SK-N-SH (cell line): Measurements from ENCODE around the gene DAGLA. TPM values are rescaled to one million over a fixed set of nuclear protein-coding genes. Genes with fewer than 3 reads are reported as not detected.

Source experiments
- CTCF ChIA-PET: fragments of 300-600, 350-600 bp; formaldehyde crosslinking; extraction: SDS; loops from one replicate; lab custom pipeline; 2021; lab: Yijun Ruan, JAX
- POLR2A ChIA-PET: fragments of 350-600 bp; sonication (Branson Sonifier 250); formaldehyde crosslinking; extraction: SDS; loops from one replicate; lab custom pipeline; 2020; ENCODE audit warnings: antibody characterized with exemption, inconsistent platforms; lab: Yijun Ruan, JAX
- DNase-seq: peaks from one replicate; pipeline ENCODE4 v3.0.0; 2012
- H2AFZ ChIP-seq: fragments of 200-600 bp; sonication (generic); 2 replicates; pipeline ENCODE4 v1.8.1; 2016; ENCODE audit warnings: antibody characterized with exemption, mild to moderate bottlenecking, low read depth
- H3F3A ChIP-seq: fragments of 200-600 bp; sonication (generic); replicated peaks from 2 replicates; pipeline ENCODE3; 2016; ENCODE audit warnings: antibody characterized with exemption, mild to moderate bottlenecking; ENCODE audit not compliant: insufficient read depth
- H3K27ac ChIP-seq, 2 experiments: fragments of 200-500 bp in 1 of 2; fragments of 200-600 bp in 1 of 2; sonication (Bioruptor generic) in 1 of 2; sonication (generic), shearing (Covaris generic) in 1 of 2; 2 replicates each; pipeline versions ENCODE4 v1.5.1 to v1.6.1; 2014 to 2016; ENCODE audit warnings: low read depth in 2 of 2, inconsistent platforms in 1 of 2, low read length in 1 of 2, mild to moderate bottlenecking in 1 of 2, mixed read lengths in 1 of 2
- H3K27me3 ChIP-seq: fragments of 200-600 bp; sonication (generic), shearing (Covaris generic); 2 replicates; pipeline ENCODE4 v1.6.1; 2016; ENCODE audit warnings: mixed run types; ENCODE audit not compliant: insufficient read depth
- H3K36me3 ChIP-seq, 2 experiments: fragments of 200-500 bp in 1 of 2; fragments of 200-600 bp in 1 of 2; sonication (Bioruptor generic) in 1 of 2; sonication (generic) in 1 of 2; replicated peaks in 1 of 2; 2 replicates each; pipeline versions ENCODE3 to v1.5.1; 2014 to 2016; ENCODE audit warnings: low read length in 1 of 2, mild to moderate bottlenecking in 1 of 2; ENCODE audit not compliant: insufficient read depth in 2 of 2, control insufficient read depth in 1 of 2
- H3K4me1 ChIP-seq, 2 experiments: fragments of 200-500 bp in 1 of 2; fragments of 200-600 bp in 1 of 2; sonication (Bioruptor generic) in 1 of 2; sonication (generic), shearing (Covaris generic) in 1 of 2; 2 replicates each; pipeline versions ENCODE4 v1.5.1 to v1.6.1; 2014 to 2016; ENCODE audit warnings: low read depth in 1 of 2, low read length in 1 of 2, mixed run types in 1 of 2; ENCODE audit not compliant: insufficient read depth in 2 of 2, control insufficient read depth in 1 of 2
- H3K4me2 ChIP-seq: fragments of 200-600 bp; sonication (generic), shearing (Covaris generic); 2 replicates; pipeline ENCODE4 v1.6.1; 2017; ENCODE audit warnings: mixed run types
- H3K4me3 ChIP-seq, 2 experiments: fragments of 200-500 bp in 1 of 2; fragments of 200-600 bp in 1 of 2; sonication (Bioruptor generic) in 1 of 2; sonication (generic), shearing (Covaris generic) in 1 of 2; 2 replicates each; pipeline versions ENCODE4 v1.5.1 to v1.8.1; 2014 to 2016; ENCODE audit warnings: low read depth in 2 of 2, inconsistent platforms in 1 of 2, low read length in 1 of 2, mild to moderate bottlenecking in 1 of 2, mixed read lengths in 1 of 2, moderate library complexity in 1 of 2
- H3K79me2 ChIP-seq: fragments of 200-600 bp; sonication (generic); 2 replicates; pipeline ENCODE4 v1.8.1; 2017; ENCODE audit warnings: mild to moderate bottlenecking; ENCODE audit not compliant: insufficient read depth
- H3K9ac ChIP-seq: fragments of 200-600 bp; sonication (generic); 2 replicates; pipeline ENCODE4 v1.6.1; 2017; ENCODE audit warnings: mixed run types
- H3K9me2 ChIP-seq: fragments of 200-600 bp; sonication (generic); 2 replicates; pipeline ENCODE4 v1.6.1; 2017; ENCODE audit warnings: mixed run types
- H3K9me3 ChIP-seq: fragments of 200-600 bp; sonication (generic); 2 replicates; pipeline ENCODE4 v1.6.1; 2017; ENCODE audit warnings: mixed run types, mild to moderate bottlenecking, moderate library complexity
- H4K20me1 ChIP-seq: fragments of 200-600 bp; sonication (generic); 2 replicates; pipeline ENCODE4 v1.6.1; 2017; ENCODE audit warnings: mild to moderate bottlenecking, mixed run types; ENCODE audit not compliant: insufficient read depth
- ELF1 ChIP-seq: IDR thresholded peaks from 2 replicates; pipeline ENCODE4 v1.4.0; 2012
- EP300 ChIP-seq, 2 experiments: IDR thresholded peaks; 2 replicates each; pipeline versions ENCODE4 v1.4.0 to v1.6.1; 2012; ENCODE audit warnings: borderline replicate concordance in 1 of 2, low read depth in 1 of 2, low read length in 1 of 2
- FOXJ3 ChIP-seq: sonication (generic); formaldehyde crosslinking; IDR thresholded peaks from 2 replicates; pipeline ENCODE4 v1.5.1; 2020; ENCODE audit warnings: mild to moderate bottlenecking, missing genetic modification reagents
- NFIC ChIP-seq: IDR thresholded peaks from 2 replicates; pipeline ENCODE4 v1.4.0; 2012; ENCODE audit warnings: borderline replicate concordance
- NRF1 ChIP-seq: IDR thresholded peaks from 2 replicates; pipeline ENCODE4 v1.6.1; 2012; ENCODE audit warnings: low read depth, mild to moderate bottlenecking, low read length
- RCOR1 ChIP-seq: fragments of 150-350 bp; IDR thresholded peaks from 2 replicates; pipeline ENCODE4 v1.6.1; 2017; ENCODE audit warnings: antibody characterized with exemption, low read length
- TAF1 ChIP-seq: IDR thresholded peaks from 2 replicates; pipeline ENCODE4 v1.6.1; 2012; ENCODE audit warnings: low read depth, mild to moderate bottlenecking, low read length, moderate library complexity, borderline replicate concordance
- TCF12 ChIP-seq: IDR thresholded peaks from 2 replicates; pipeline ENCODE4 v1.4.0; 2012
- YY1 ChIP-seq: IDR thresholded peaks from 2 replicates; pipeline ENCODE4 v1.4.0; 2012; ENCODE audit warnings: low read depth, mild to moderate bottlenecking
- WGBS: methylation state at CpG from one replicate; pipeline ENCODE4 v1.1.6; 2017; ENCODE audit warnings: low lambda C conversion rate; 5-methylcytosine and 5-hydroxymethylcytosine counted together
- polyA plus RNA-seq, 3 experiments: library from polyadenylated mRNA; depleted of rRNA; stranded (reverse); fragments of >200 nt; gene quantifications; 2 replicates each; pipeline ENCODE4 v1.2.3, GENCODE V29; 2012
- TF ChIP-seq, protein P1 (sequence below): IDR thresholded peaks from 2 replicates; pipeline ENCODE4 v1.6.1; 2012; ENCODE audit warnings: mild to moderate bottlenecking, low read depth, low read length, moderate library complexity
- TF ChIP-seq, protein P2 (sequence below): fragments of 150-350 bp; IDR thresholded peaks from 2 replicates; pipeline ENCODE4 v1.6.1; 2017; ENCODE audit warnings: antibody characterized with exemption, low read length, low read depth, borderline replicate concordance
- TF ChIP-seq, protein P3 (sequence below): IDR thresholded peaks from 2 replicates; pipeline ENCODE4 v1.4.0; 2012; ENCODE audit warnings: low read depth, borderline replicate concordance
- TF ChIP-seq, protein P4 (sequence below): IDR thresholded peaks from 2 replicates; pipeline ENCODE4 v1.4.0; 2012; ENCODE audit warnings: low read depth
- TF ChIP-seq, protein P5 (sequence below): fragments of 200-600 bp; sonication (generic); IDR thresholded peaks from 2 replicates; pipeline ENCODE4 v1.6.1; 2017; ENCODE audit warnings: antibody characterized with exemption, mild to moderate bottlenecking, moderate library complexity
- TF ChIP-seq, protein P6 (sequence below): IDR thresholded peaks from 2 replicates; pipeline ENCODE4 v1.4.0; 2012; ENCODE audit warnings: low read depth, borderline replicate concordance

Gene DAGLA
- polyA plus RNA-seq, 1 of the 3 experiments (the other 2 are of a cell fraction): 3.3 TPM

DNA sequence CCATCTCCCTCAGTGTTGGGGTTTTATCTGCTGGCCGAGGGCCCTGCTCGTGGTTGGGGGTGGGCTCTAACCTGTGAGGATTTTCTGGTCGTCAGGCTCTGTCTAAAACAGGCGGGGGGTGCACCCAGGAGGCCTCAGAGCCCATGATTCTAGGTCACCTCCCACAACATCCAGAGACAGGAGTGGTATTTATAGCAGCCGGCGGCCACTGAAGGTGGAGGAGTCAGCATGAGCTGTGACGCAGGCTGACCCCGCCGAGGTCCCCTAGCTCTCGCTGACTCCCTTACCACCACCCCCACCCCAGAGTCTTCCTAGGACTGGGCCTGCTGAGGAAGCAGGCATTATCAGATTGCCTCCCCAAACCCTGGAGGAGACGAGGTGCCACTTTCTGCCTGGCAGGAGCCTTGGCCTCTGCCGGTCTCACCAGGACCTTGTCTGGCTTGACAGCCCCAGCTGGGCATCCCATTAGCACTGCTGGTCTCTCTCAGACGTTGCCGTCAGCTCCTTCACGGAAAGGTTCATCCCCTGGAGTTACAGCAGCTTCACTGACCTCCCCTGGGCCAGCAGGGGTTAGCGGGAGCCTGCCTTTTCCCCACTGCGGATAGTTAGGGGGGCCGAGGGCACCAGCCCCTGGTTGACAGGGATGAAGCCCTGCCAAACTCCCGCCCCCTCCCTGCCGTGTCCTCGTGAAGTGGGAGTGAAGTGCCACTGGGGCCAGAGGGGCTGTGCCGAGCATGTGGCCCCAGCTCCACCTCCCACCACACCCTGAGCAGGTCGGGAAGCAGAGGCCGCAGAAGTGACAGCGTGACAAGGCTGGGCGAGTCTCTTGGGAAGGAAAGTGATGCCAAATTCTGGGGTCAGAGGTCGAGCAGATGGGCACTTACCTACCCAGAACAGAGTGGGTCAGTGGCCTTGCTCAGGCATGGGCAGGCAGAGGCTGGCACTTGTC, 26.5 kb downstream of the DAGLA start:
- no peak overlapping the region for H3K27ac ChIP-seq
- ChIA-PET CTCF (interaction anchor here (0.6 to 0.9 kb wide), 2 partner anchors 12 to 41 kb away, joined by 3 read pairs; no protein-coding TSS in a partner anchor), POLR2A (interaction anchor here (1.0 kb wide), 1 partner anchor 278 kb away, joined by 3 read pairs; no protein-coding TSS in a partner anchor)
- no peak overlapping the region for H3K4me2 ChIP-seq
- H2AFZ ChIP-seq: no peak overlapping the region
- 87% methylated on average over 14 of the region's 27 CpGs for WGBS
- peaks cover 0 to 9% of the 10 kb centered on the region in 2 experiments; a peak in 1 of 4 replicates for H3K4me1 ChIP-seq
- no peaks in the 10 kb centered on the region for H3K36me3 ChIP-seq
- DNase-seq: no peak
- H3K79me2 ChIP-seq: no peaks in the 10 kb centered on the region
- no peaks in the 10 kb centered on the region for H3K9me3 ChIP-seq
- H3K9me2 ChIP-seq: no peaks in the 10 kb centered on the region
- no peaks in the 10 kb centered on the region for H3K27me3 ChIP-seq
- H3F3A ChIP-seq: no peaks in the 10 kb centered on the region
- H4K20me1 ChIP-seq: no peaks in the 10 kb centered on the region
- no peak for TF ChIP-seq NRF1
- TF ChIP-seq, all 33 proteins: peak for 0
- Histone ChIP-seq H3K4me3 (no peak overlapping the region), H3K9ac (no peak overlapping the region)

DNA sequence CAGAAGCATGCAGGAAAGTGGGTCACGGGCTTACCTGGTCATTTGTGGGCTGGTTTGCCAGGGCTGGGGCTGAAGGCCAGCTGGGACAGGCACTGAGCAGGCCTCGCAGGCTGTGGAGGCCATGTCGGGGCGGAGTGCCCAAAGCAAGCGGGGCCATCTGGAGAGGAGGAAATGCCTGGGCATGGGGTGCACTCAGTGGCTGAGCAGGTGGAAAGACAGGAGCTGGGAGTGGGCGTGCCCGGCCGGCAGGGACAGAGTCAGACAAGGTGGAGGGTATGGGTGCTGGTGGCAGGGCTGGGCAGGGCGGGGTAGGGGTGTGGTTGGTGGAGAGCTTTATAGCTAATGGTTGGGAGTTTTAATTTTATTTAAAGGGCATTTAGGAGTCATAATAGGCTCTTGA, 27.4 kb downstream of the DAGLA start:
- no peak overlapping the region for H3K4me3 ChIP-seq
- H3K9me2 ChIP-seq: no peaks in the 10 kb centered on the region
- no peak for DNase-seq
- 96% methylated on average over 9 of the region's 9 CpGs for WGBS
- peaks cover 0 to 18% of the 10 kb centered on the region in 2 experiments; a peak in 1 of 4 replicates for H3K4me1 ChIP-seq
- H3F3A ChIP-seq: no peaks in the 10 kb centered on the region
- ChIA-PET POLR2A (no interaction called here), CTCF (interaction anchor here (1.4 kb wide), 2 partner anchors 40 to 81 kb away, joined by 3 to 4 read pairs; no protein-coding TSS in a partner anchor)
- H3K9ac ChIP-seq: no peak overlapping the region
- H3K9me3 ChIP-seq: no peaks in the 10 kb centered on the region
- no peaks in the 10 kb centered on the region for H3K27me3 ChIP-seq
- no peaks in the 10 kb centered on the region for H3K36me3 ChIP-seq
- no peak overlapping the region for H3K27ac ChIP-seq
- H3K4me2 ChIP-seq: no peak overlapping the region
- H2AFZ ChIP-seq: no peak overlapping the region
- H4K20me1 ChIP-seq: no peaks in the 10 kb centered on the region
- no peaks in the 10 kb centered on the region for H3K79me2 ChIP-seq
- TF ChIP-seq, protein P1, sequence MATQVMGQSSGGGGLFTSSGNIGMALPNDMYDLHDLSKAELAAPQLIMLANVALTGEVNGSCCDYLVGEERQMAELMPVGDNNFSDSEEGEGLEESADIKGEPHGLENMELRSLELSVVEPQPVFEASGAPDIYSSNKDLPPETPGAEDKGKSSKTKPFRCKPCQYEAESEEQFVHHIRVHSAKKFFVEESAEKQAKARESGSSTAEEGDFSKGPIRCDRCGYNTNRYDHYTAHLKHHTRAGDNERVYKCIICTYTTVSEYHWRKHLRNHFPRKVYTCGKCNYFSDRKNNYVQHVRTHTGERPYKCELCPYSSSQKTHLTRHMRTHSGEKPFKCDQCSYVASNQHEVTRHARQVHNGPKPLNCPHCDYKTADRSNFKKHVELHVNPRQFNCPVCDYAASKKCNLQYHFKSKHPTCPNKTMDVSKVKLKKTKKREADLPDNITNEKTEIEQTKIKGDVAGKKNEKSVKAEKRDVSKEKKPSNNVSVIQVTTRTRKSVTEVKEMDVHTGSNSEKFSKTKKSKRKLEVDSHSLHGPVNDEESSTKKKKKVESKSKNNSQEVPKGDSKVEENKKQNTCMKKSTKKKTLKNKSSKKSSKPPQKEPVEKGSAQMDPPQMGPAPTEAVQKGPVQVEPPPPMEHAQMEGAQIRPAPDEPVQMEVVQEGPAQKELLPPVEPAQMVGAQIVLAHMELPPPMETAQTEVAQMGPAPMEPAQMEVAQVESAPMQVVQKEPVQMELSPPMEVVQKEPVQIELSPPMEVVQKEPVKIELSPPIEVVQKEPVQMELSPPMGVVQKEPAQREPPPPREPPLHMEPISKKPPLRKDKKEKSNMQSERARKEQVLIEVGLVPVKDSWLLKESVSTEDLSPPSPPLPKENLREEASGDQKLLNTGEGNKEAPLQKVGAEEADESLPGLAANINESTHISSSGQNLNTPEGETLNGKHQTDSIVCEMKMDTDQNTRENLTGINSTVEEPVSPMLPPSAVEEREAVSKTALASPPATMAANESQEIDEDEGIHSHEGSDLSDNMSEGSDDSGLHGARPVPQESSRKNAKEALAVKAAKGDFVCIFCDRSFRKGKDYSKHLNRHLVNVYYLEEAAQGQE: no peak
- TF ChIP-seq YY1: no peak
- TF ChIP-seq, protein P2, sequence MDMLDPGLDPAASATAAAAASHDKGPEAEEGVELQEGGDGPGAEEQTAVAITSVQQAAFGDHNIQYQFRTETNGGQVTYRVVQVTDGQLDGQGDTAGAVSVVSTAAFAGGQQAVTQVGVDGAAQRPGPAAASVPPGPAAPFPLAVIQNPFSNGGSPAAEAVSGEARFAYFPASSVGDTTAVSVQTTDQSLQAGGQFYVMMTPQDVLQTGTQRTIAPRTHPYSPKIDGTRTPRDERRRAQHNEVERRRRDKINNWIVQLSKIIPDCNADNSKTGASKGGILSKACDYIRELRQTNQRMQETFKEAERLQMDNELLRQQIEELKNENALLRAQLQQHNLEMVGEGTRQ: no peak
- no peak for TF ChIP-seq ELF1
- TF ChIP-seq FOXJ3 (CRISPR knock-in tag): no peak
- TF ChIP-seq, protein P3, sequence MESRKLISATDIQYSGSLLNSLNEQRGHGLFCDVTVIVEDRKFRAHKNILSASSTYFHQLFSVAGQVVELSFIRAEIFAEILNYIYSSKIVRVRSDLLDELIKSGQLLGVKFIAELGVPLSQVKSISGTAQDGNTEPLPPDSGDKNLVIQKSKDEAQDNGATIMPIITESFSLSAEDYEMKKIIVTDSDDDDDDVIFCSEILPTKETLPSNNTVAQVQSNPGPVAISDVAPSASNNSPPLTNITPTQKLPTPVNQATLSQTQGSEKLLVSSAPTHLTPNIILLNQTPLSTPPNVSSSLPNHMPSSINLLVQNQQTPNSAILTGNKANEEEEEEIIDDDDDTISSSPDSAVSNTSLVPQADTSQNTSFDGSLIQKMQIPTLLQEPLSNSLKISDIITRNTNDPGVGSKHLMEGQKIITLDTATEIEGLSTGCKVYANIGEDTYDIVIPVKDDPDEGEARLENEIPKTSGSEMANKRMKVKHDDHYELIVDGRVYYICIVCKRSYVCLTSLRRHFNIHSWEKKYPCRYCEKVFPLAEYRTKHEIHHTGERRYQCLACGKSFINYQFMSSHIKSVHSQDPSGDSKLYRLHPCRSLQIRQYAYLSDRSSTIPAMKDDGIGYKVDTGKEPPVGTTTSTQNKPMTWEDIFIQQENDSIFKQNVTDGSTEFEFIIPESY: no peak
- TF ChIP-seq, protein P4, sequence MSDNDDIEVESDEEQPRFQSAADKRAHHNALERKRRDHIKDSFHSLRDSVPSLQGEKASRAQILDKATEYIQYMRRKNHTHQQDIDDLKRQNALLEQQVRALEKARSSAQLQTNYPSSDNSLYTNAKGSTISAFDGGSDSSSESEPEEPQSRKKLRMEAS: no peak
- TF ChIP-seq, protein P5, sequence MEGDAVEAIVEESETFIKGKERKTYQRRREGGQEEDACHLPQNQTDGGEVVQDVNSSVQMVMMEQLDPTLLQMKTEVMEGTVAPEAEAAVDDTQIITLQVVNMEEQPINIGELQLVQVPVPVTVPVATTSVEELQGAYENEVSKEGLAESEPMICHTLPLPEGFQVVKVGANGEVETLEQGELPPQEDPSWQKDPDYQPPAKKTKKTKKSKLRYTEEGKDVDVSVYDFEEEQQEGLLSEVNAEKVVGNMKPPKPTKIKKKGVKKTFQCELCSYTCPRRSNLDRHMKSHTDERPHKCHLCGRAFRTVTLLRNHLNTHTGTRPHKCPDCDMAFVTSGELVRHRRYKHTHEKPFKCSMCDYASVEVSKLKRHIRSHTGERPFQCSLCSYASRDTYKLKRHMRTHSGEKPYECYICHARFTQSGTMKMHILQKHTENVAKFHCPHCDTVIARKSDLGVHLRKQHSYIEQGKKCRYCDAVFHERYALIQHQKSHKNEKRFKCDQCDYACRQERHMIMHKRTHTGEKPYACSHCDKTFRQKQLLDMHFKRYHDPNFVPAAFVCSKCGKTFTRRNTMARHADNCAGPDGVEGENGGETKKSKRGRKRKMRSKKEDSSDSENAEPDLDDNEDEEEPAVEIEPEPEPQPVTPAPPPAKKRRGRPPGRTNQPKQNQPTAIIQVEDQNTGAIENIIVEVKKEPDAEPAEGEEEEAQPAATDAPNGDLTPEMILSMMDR: no peak
- TF ChIP-seq NFIC: no peak
- no peak for TF ChIP-seq RCOR1
- TF ChIP-seq, protein P6, sequence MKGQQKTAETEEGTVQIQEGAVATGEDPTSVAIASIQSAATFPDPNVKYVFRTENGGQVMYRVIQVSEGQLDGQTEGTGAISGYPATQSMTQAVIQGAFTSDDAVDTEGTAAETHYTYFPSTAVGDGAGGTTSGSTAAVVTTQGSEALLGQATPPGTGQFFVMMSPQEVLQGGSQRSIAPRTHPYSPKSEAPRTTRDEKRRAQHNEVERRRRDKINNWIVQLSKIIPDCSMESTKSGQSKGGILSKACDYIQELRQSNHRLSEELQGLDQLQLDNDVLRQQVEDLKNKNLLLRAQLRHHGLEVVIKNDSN: no peak
- TF ChIP-seq TAF1: no peak
- TF ChIP-seq TCF12: no peak
- TF ChIP-seq NRF1: no peak
- TF ChIP-seq EP300 (IDR thresholded peaks at IDR 0.05; ENCODE audit: borderline replicate concordance in 1 of 2, low read depth in 1 of 2, low read length in 1 of 2): no peak
